ENCODE measurements around the gene DCLK1.

DNA sequence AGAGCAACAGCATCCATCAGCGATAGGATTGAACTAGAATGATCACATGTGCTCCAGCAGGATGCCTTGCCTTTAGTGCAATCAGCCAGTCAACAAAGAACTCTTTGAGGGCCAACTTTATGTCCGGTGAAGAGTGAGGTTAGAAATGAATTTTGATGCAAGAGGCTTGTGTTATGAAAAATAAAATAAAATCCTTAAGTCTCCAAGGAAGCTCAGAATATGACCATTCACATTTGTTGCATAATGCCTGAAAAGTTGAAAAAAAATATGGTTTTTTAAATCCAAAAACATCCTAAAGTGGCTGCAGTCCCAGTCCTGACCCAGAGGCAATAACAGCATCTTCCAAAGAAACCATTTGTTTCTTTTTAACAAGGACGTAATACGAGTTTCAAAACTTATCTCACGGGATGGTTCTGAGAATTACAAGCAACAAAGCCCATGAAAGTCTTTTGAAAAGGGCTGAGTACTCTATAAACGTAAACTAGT lies 61.3 kb downstream of the DCLK1 start:
- no peak for TF ChIP-seq POLR2A (IDR thresholded peaks at IDR 0.05)
- TF ChIP-seq, protein P1, sequence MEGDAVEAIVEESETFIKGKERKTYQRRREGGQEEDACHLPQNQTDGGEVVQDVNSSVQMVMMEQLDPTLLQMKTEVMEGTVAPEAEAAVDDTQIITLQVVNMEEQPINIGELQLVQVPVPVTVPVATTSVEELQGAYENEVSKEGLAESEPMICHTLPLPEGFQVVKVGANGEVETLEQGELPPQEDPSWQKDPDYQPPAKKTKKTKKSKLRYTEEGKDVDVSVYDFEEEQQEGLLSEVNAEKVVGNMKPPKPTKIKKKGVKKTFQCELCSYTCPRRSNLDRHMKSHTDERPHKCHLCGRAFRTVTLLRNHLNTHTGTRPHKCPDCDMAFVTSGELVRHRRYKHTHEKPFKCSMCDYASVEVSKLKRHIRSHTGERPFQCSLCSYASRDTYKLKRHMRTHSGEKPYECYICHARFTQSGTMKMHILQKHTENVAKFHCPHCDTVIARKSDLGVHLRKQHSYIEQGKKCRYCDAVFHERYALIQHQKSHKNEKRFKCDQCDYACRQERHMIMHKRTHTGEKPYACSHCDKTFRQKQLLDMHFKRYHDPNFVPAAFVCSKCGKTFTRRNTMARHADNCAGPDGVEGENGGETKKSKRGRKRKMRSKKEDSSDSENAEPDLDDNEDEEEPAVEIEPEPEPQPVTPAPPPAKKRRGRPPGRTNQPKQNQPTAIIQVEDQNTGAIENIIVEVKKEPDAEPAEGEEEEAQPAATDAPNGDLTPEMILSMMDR (IDR thresholded peaks at IDR 0.05): no peak

Data from prostate gland (tissue), 2 donors.